IMR-90 (cell line): ENCODE measurements around the gene KIRREL2.

Source experiments
- BHLHE40 ChIP-seq: fragments of 150-350 bp; IDR thresholded peaks from 2 replicates; pipeline ENCODE4 v1.6.1; 2016; ENCODE audit warnings: mild to moderate bottlenecking, low read depth, low read length
- CEBPB ChIP-seq: IDR thresholded peaks from 2 replicates; pipeline ENCODE4 v1.6.1; 2012; ENCODE audit warnings: low read depth, low read length, improper control_type of control experiment
- CTCF ChIP-seq: conservative IDR thresholded peaks from 2 replicates; pipeline ENCODE4 v1.5.1; 2012; ENCODE audit warnings: mild to moderate bottlenecking, low read depth, low read length, improper control_type of control experiment
- MAFK ChIP-seq: IDR thresholded peaks from 2 replicates; pipeline ENCODE4 v1.6.1; 2012; ENCODE audit warnings: low read depth, low read length, improper control_type of control experiment
- POLR2A ChIP-seq: IDR thresholded peaks from 2 replicates; pipeline ENCODE4 v1.6.1; 2012; ENCODE audit warnings: mild to moderate bottlenecking, low read depth, low read length
- RAD21 ChIP-seq: IDR thresholded peaks from 2 replicates; pipeline ENCODE4 v1.6.1; 2012; ENCODE audit warnings: low read length, improper control_type of control experiment

DNA sequence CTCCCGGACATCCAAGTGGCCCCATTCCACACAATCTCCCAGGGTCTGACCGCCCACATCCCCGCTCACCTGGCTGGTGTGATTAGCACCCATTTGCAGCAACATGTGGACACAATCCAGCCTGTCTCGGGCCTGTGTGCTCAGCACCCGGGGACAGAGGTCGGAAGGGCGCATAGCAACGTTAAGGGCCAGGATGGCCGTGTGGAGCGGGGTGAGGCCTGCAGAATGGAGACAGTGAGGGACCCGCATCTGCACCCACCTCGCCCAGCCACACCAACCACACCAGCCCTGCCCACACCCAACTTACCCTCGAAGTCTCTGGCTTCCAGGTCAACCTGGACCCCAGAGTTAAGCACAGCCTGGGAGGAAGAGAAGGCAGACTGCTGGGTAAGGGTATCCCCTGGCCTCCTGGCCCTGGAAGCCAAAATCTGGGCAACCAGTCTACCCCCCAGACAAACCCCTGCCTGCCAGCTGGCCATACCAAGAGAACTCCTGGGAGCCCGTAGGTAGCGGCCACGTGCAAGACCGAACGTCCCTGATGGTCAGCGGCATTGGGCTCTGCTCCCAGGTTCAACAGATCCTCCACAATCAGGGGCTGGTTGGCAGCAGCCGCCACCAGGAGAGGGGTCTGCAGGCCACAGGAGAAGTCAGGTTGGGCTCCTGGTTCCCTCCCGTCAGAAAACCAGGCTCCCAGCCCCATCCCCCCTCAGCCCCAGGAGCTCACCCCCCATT lies 39.4 kb downstream of the KIRREL2 start:
- TF ChIP-seq CTCF (no peak), BHLHE40 (no peak), CEBPB (no peak), RAD21 (no peak), POLR2A (no peak), MAFK (no peak)
